Left lung (tissue), 10 donors: ENCODE results near the gene FXYD7. TPM values are rescaled to one million over a fixed set of nuclear protein-coding genes. Genes with fewer than 3 reads are reported as not detected.

ENCODE experiments used
- ATAC-seq: fragments of 200-7000 bp; cut with Tn5 transposase; one replicate; pipeline ENCODE4 v1.9.1; 2020; ENCODE audit warnings: moderate library complexity
- DNase-seq, 4 donors: peaks; one replicate each; pipeline ENCODE4 v3.0.0-alpha.2; 2013 to 2020
- H3K27ac ChIP-seq, 2 donors: fragments of 200-600 bp; sonication (generic) in 1 of 2; one replicate each; pipeline versions ENCODE4 v1.5.0 to v1.8.0; 2020 to 2021
- H3K27me3 ChIP-seq, 2 donors: fragments of 200-600 bp; sonication (generic) in 1 of 2; one replicate each; pipeline versions ENCODE4 v1.5.0 to v1.8.0; 2020 to 2021
- H3K36me3 ChIP-seq, 2 donors: fragments of 200-600 bp; sonication (generic) in 1 of 2; one replicate each; pipeline versions ENCODE4 v1.5.0 to v1.8.0; 2020 to 2021
- H3K4me1 ChIP-seq, 2 donors: fragments of 200-600 bp; one replicate each; pipeline ENCODE4 v1.8.0; 2021
- H3K4me3 ChIP-seq, 2 donors: fragments of 200-600 bp; sonication (generic) in 1 of 2; one replicate each; pipeline versions ENCODE4 v1.5.0 to v1.8.0; 2020 to 2021; ENCODE audit warnings: mild to moderate bottlenecking in 1 of 2
- H3K9me3 ChIP-seq, 2 donors: fragments of 200-600 bp; sonication (generic) in 1 of 2; one replicate each; pipeline versions ENCODE4 v1.5.0 to v1.8.0; 2020 to 2021
- intact Hi-C, 2 donors: fragments of 100-400 bp; cut with DNase I; formaldehyde crosslinking; loops; one replicate each; pipeline versions ENCODE4 v1.11.2 to v1.14.2; 2022
- polyA plus RNA-seq, 6 donors: library from polyadenylated mRNA; unstranded; fragments of 120-200 nt; gene quantifications; one replicate each; pipeline ENCODE4 v1.2.1, GENCODE V29; 2013; ENCODE audit not compliant: insufficient read length in 6 of 6
- total RNA-seq, 2 donors: library from RNA; stranded (reverse); fragmentation: NEBNext Ultra II Directional; extraction: Animal tissue kit (Norgen Biotek cat#: 25700); gene quantifications; one replicate each; pipeline ENCODE4 v1.2.1, GENCODE V29; 2021
- TF ChIP-seq, protein P1 (sequence below), 2 donors: fragments of 200-600 bp; sonication (generic) in 1 of 2; IDR thresholded peaks; one replicate each; pipeline versions ENCODE4 v1.5.0 to v1.8.0; 2021; ENCODE audit warnings: antibody characterized with exemption in 2 of 2
- donor health status: DM: no; HTN: yes; CAD: no.
- donor health status: DM: no; HTN: no; CAD: no.

The FXYD7 gene
- total and polyA plus RNA-seq, 8 donors = 0.55 to 1.3 (median 0.74) TPM; not detected in 2

DNA sequence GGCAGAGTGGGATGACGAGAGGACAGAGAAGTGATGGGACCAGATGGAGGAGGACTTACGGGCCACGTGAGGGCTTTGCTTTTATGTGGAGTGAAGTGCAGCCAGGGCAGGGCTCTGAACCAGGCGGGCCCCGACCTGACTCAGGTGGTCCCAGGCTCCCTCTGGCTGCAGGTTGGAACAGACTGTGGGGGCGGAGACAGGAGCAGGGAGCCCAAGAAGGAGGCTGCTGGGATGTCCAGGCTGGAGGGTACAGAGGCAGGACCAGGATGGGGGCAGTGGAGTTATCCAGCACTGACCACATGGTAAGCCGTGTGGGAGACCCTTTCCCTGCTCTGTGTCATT lies 13.6 kb downstream of the FXYD7 start:
- peaks cover 0 to 8% of the 10 kb centered on the region in 2 donors for H3K27me3 ChIP-seq
- peaks cover 9 to 41% of the 10 kb centered on the region in 2 donors for H3K4me1 ChIP-seq
- peaks cover 0 to 3% of the 10 kb centered on the region in 2 donors for H3K9me3 ChIP-seq
- TF ChIP-seq, protein P1, sequence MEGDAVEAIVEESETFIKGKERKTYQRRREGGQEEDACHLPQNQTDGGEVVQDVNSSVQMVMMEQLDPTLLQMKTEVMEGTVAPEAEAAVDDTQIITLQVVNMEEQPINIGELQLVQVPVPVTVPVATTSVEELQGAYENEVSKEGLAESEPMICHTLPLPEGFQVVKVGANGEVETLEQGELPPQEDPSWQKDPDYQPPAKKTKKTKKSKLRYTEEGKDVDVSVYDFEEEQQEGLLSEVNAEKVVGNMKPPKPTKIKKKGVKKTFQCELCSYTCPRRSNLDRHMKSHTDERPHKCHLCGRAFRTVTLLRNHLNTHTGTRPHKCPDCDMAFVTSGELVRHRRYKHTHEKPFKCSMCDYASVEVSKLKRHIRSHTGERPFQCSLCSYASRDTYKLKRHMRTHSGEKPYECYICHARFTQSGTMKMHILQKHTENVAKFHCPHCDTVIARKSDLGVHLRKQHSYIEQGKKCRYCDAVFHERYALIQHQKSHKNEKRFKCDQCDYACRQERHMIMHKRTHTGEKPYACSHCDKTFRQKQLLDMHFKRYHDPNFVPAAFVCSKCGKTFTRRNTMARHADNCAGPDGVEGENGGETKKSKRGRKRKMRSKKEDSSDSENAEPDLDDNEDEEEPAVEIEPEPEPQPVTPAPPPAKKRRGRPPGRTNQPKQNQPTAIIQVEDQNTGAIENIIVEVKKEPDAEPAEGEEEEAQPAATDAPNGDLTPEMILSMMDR (IDR thresholded peaks at IDR 0.05) = no peak
- H3K36me3 ChIP-seq = peaks cover 0 to 49% of the 10 kb centered on the region in 2 donors
- intact Hi-C loops = no loop called here
- ATAC-seq (no peak), DNase-seq (no peak)
- H3K27ac ChIP-seq = no peak overlapping the region
- no peak overlapping the region for H3K4me3 ChIP-seq

DNA sequence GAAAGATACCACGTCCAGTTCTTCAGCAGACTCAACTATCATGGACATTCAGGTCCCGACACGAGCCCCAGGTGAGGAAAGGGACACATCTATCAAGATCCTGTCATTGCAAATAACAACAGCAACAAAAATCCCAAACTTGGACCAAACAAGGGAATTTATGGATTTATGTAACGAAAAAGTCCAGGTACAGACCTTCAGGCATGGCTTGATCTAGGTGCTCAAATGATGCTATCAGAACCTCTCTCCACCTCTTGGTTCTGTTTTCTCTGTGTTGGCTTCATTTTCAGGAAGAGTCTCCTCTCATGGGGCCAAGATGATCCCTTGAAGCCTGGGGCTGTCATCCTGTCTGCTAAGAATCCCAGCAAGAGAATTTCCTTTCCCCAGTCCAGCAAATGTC lies 14.4 kb downstream of the FXYD7 start:
- intact Hi-C loops = no loop called here
- peaks cover 0 to 57% of the 10 kb centered on the region in 2 donors for H3K36me3 ChIP-seq
- peaks cover 9 to 34% of the 10 kb centered on the region in 2 donors for H3K4me1 ChIP-seq
- peaks cover 0 to 10% of the 10 kb centered on the region in 2 donors for H3K9me3 ChIP-seq
- ATAC-seq (no peak), DNase-seq (no peak)
- no peak overlapping the region for H3K27ac ChIP-seq
- H3K27me3 ChIP-seq = peaks cover 0 to 8% of the 10 kb centered on the region in 2 donors
- TF ChIP-seq, protein P1 (IDR thresholded peaks at IDR 0.05) = no peak
- no peak overlapping the region for H3K4me3 ChIP-seq

DNA sequence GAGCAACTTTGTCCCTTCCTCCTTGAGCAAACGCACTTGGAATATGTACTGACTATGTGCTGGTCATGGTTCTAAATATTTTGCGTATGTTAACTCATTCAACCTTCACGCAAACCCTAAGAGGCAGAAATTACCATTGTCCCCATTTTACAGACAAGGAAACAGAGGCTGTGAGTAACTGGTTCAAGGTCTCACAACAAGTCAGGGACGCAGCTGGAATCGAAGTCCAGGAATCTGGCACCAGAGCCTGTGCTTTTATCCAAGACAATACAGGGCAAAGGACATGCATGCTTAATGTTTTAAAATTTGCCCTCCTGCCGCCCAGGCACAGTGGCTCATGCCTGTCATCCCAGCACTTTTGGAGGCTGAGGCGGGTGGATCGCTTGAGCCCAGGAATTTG lies 16.6 kb downstream of the FXYD7 start:
- H3K27ac ChIP-seq = no peak overlapping the region
- peaks cover 7 to 18% of the 10 kb centered on the region in 2 donors for H3K4me1 ChIP-seq
- peaks cover 0 to 29% of the 10 kb centered on the region in 2 donors for H3K9me3 ChIP-seq
- no peaks in the 10 kb centered on the region for H3K27me3 ChIP-seq
- TF ChIP-seq, protein P1 (IDR thresholded peaks at IDR 0.05) = no peak
- no peak overlapping the region for H3K4me3 ChIP-seq
- H3K36me3 ChIP-seq = peaks cover 0 to 78% of the 10 kb centered on the region in 2 donors
- ATAC-seq = no peak
- no peak for DNase-seq
- intact Hi-C loops = no loop called here

DNA sequence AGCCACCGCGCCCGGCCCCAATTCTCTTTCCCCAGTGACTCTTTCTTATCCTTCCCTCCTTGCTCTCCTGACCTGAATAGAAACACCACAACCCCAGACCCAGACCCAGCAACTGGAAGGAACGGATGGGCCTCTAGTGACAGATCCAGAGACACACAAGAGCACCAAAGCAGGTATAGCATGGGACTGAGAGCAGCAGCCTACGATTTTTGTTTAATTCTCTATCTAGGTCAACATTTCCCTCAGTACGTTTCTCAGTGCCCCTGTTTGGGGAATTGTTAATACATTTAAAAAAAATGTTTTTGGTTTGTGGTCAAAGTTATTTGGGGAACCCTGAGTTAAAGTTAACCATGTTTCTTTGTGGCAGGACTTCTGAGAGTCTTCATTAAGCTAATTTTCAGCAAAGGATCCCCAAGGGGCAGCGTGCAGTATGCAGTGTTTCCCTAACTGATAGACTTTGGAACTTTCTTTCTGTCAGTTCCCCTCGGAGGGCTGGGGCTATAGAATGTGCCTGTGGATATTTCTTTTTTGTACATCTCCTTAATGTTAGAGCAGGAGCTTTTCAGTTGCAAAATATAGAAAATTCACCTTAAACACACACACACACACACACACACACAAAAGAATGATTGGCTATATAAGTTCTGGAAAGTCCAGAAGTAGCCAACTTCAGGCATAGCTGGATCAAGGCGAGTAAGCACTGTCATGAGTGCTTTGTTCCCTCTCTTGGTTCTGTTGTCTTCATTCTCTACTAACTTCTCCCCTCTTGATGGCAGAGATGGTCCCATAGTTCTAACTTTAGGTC lies 17.8 kb downstream of the FXYD7 start:
- TF ChIP-seq, protein P1 (IDR thresholded peaks at IDR 0.05) = no peak
- Histone ChIP-seq H3K27ac (no peak overlapping the region), H3K9me3 (peaks cover 0 to 39% of the 10 kb centered on the region in 2 donors), H3K4me1 (peaks cover 2 to 9% of the 10 kb centered on the region in 2 donors), H3K36me3 (peaks cover 0 to 91% of the 10 kb centered on the region in 2 donors), H3K4me3 (no peak overlapping the region), H3K27me3 (no peaks in the 10 kb centered on the region)
- DNase-seq (peak in 1 of 4 donors; percentile 0), ATAC-seq (no peak)
- intact Hi-C loops = no loop called here

DNA sequence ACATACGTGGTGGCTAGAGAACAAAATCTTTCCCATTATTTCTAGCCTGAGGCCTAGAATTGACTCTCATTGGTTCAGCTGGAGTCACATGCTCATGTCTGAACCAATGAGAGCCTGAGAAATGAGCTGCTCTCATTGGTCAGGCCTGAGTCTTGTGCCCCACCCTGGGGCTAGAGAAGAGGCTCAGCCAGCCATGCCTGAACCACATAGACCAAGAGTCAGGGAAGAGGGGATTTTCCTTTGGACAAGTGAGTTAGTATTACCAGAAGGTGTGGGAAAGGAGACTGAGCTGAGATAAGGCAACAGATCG lies 18.3 kb downstream of the FXYD7 start:
- TF ChIP-seq, protein P1 (IDR thresholded peaks at IDR 0.05) = no peak
- Histone ChIP-seq H3K27me3 (no peaks in the 10 kb centered on the region), H3K9me3 (peaks cover 0 to 45% of the 10 kb centered on the region in 2 donors), H3K27ac (no peak overlapping the region), H3K4me3 (no peak overlapping the region), H3K36me3 (peaks cover 0 to 96% of the 10 kb centered on the region in 2 donors), H3K4me1 (peaks cover 0 to 3% of the 10 kb centered on the region in 2 donors)
- ATAC-seq (no peak), DNase-seq (no peak)
- intact Hi-C loops = no loop called here
